ENCODE data around the gene TTLL11.

Gene TTLL11

DNA sequence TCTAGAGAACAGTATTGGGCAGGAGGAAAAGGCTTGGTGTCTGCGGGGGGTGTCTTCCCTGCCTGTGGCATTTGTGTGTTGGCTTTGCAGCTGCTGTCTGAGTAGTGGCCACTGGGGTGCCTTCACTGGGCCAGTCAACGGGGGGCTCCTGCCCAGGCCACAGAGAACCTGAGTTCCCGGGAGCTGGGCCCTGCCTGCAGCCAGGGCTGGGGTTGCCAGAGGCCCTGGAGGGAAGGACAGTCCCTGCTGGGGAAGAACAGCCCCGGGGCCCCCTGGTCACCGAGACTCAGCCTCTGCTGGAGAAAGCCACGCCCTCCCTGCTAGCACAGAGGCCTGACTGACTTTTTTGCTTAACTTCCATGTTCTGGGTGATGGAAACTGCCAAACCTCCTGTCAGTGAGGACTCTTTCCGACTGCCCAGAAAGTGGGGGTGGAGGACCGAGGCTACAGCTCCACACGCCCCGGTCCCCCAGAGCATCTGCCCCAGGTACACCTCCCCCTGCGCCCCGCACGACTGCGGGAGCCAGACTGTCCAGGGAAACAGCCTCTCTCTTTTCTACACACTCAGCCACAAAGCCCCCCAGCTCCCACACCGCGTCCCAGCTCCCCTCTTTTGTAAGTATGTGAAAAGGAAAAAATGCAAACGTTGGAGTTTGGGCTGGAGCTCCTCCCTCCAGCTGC, 308.2 kb downstream of the TTLL11 start:
- in situ Hi-C loops (cut with HindIII; ENCODE audit: low pct_ligation_motif_present, low sequenced_read_pairs), result no loop called here
- TF ChIP-seq, protein P1, sequence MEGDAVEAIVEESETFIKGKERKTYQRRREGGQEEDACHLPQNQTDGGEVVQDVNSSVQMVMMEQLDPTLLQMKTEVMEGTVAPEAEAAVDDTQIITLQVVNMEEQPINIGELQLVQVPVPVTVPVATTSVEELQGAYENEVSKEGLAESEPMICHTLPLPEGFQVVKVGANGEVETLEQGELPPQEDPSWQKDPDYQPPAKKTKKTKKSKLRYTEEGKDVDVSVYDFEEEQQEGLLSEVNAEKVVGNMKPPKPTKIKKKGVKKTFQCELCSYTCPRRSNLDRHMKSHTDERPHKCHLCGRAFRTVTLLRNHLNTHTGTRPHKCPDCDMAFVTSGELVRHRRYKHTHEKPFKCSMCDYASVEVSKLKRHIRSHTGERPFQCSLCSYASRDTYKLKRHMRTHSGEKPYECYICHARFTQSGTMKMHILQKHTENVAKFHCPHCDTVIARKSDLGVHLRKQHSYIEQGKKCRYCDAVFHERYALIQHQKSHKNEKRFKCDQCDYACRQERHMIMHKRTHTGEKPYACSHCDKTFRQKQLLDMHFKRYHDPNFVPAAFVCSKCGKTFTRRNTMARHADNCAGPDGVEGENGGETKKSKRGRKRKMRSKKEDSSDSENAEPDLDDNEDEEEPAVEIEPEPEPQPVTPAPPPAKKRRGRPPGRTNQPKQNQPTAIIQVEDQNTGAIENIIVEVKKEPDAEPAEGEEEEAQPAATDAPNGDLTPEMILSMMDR (IDR thresholded peaks at IDR 0.05; ENCODE audit: low read depth, low read length, missing control alignments), result peak; percentile 36
- Histone ChIP-seq H3K27me3 (replicated peaks) (no peaks in the 10 kb centered on the region), H3K4me3 (ENCODE audit: low read depth, low read length) (no peak overlapping the region), H3K36me3 (replicated peaks) (peaks cover 19% of the 10 kb centered on the region), H3K27ac (no peak overlapping the region)
- no peak for DNase-seq

DNA sequence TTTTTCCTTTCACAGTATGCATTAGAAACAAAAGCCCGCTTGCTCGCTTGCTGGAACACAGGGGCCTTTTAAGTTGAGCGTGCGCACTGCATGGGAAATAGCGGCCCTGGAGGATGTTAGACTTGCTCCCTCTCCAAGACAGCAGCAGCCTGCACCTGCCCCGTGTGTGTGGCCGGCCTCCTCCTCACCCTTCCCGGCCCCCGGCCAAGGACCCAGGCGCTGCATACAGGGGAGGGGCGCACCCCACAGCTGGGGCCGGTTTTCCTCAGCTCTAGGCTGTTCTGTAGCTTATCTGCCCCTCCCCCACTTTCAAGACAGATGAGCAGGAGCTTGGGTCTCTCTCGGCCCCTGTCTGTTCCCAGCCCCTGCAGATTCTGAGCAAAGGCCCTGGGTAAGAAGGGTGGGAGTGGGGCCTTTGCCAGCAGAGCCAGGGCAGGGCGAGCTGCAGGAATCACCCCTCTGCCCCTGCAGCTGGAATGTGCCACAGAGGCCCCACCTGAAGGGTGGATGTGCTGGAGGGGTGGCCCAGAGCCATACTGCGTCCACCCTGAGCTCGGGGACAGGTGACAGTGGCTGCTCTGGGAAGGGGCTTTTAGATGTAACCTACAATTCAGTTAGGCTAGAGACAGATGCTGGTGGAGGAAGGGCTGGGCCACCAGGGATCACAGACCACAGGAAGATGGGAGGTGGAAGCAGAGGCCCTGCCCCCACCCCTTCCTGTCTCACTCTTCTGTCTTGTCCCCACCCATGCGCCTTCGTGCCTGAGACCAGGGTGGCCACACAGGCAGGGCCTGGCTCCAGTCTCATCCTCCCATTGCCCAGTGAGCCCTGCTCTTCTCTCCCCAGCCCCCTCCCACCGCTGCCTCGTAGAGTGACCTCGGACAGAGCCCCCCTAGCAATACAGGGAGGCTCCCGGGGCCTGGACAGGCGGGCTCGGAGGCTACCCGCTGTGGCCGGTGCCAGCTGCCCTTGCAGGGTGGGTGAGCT, 309.3 kb downstream of the TTLL11 start:
- Histone ChIP-seq H3K27me3 (replicated peaks) (no peaks in the 10 kb centered on the region), H3K27ac (no peak overlapping the region), H3K36me3 (replicated peaks) (peaks cover 19% of the 10 kb centered on the region), H3K4me3 (ENCODE audit: low read depth, low read length) (no peak overlapping the region)
- in situ Hi-C loops (cut with HindIII; ENCODE audit: low pct_ligation_motif_present, low sequenced_read_pairs), result no loop called here
- TF ChIP-seq, protein P1 (IDR thresholded peaks at IDR 0.05; ENCODE audit: low read depth, low read length, missing control alignments), result no peak
- no peak for DNase-seq

GRCh38 chr9:121783111-121783510, 310.0 kb downstream of the TTLL11 start:
- Histone ChIP-seq H3K4me3 (ENCODE audit: low read depth, low read length) (no peak overlapping the region), H3K27ac (no peak overlapping the region), H3K36me3 (replicated peaks) (peaks cover 19% of the 10 kb centered on the region), H3K27me3 (replicated peaks) (no peaks in the 10 kb centered on the region)
- DNase-seq, result no peak
- TF ChIP-seq, protein P1 (IDR thresholded peaks at IDR 0.05; ENCODE audit: low read depth, low read length, missing control alignments), result no peak
- in situ Hi-C loops (cut with HindIII; ENCODE audit: low pct_ligation_motif_present, low sequenced_read_pairs), result no loop called here

GRCh38 chr9:121782514-121783110, 310.5 kb downstream of the TTLL11 start:
- Histone ChIP-seq H3K27ac (no peak overlapping the region), H3K27me3 (replicated peaks) (no peaks in the 10 kb centered on the region), H3K36me3 (replicated peaks) (peaks cover 19% of the 10 kb centered on the region), H3K4me3 (ENCODE audit: low read depth, low read length) (no peak overlapping the region)
- DNase-seq, result no peak
- in situ Hi-C loops (cut with HindIII; ENCODE audit: low pct_ligation_motif_present, low sequenced_read_pairs), result no loop called here
- TF ChIP-seq, protein P1 (IDR thresholded peaks at IDR 0.05; ENCODE audit: low read depth, low read length, missing control alignments), result no peak

GRCh38 chr9:121781701-121782464, 311.2 kb downstream of the TTLL11 start:
- TF ChIP-seq, protein P1 (IDR thresholded peaks at IDR 0.05; ENCODE audit: low read depth, low read length, missing control alignments), result no peak
- H3K4me3 ChIP-seq (ENCODE audit: low read depth, low read length), result no peak overlapping the region
- in situ Hi-C loops (cut with HindIII; ENCODE audit: low pct_ligation_motif_present, low sequenced_read_pairs), result no loop called here
- no peak for DNase-seq
- peaks cover 22% of the 10 kb centered on the region for H3K36me3 ChIP-seq (replicated peaks)
- no peak overlapping the region for H3K27ac ChIP-seq
- H3K27me3 ChIP-seq (replicated peaks), result no peaks in the 10 kb centered on the region
